Measurements from ENCODE around the gene RNF41.

Gene RNF41

GRCh38 chr12:56234746-56235436 is 13.2 kb upstream of the RNF41 start:
- no peak for DNase-seq (ENCODE audit: low read depth)
- no peak for TF ChIP-seq CTCF (IDR thresholded peaks at IDR 0.05; ENCODE audit: control insufficient read depth, extremely low read depth, insufficient read depth)
- H3K4me3 ChIP-seq (ENCODE audit: low read depth, low read length), result no peak overlapping the region

GRCh38 chr12:56231184-56231582 is 9.5 kb upstream of the RNF41 start:
- no peak overlapping the region for H3K4me3 ChIP-seq (ENCODE audit: low read depth, low read length)
- TF ChIP-seq CTCF (IDR thresholded peaks at IDR 0.05; ENCODE audit: control insufficient read depth, extremely low read depth, insufficient read depth), result no peak
- no peak for DNase-seq (ENCODE audit: low read depth)

GRCh38 chr12:56230432-56231183 is 8.9 kb upstream of the RNF41 start:
- no peak overlapping the region for H3K4me3 ChIP-seq (ENCODE audit: low read depth, low read length)
- DNase-seq (ENCODE audit: low read depth), result no peak
- TF ChIP-seq CTCF (IDR thresholded peaks at IDR 0.05; ENCODE audit: control insufficient read depth, extremely low read depth, insufficient read depth), result no peak

- no peak for TF ChIP-seq CTCF (IDR thresholded peaks at IDR 0.05; ENCODE audit: control insufficient read depth, extremely low read depth, insufficient read depth)
- no peak for DNase-seq (ENCODE audit: low read depth)
- no peak within 1 kb of the TSS for H3K4me3 ChIP-seq (ENCODE audit: low read depth, low read length)
Observed at GRCh38 chr12:56229916-56230431, 8.3 kb upstream of the RNF41 start, which contains the start of gene SLC39A5. TSS of gene SLC39A5 (plus strand) at chr12:56230051. CDS start at chr12:56231275, 1,224 bp downstream.

- DNase-seq (ENCODE audit: low read depth), result no peak
- TF ChIP-seq CTCF (IDR thresholded peaks at IDR 0.05; ENCODE audit: control insufficient read depth, extremely low read depth, insufficient read depth), result no peak
- no peak overlapping the region for H3K4me3 ChIP-seq (ENCODE audit: low read depth, low read length)
Observed at GRCh38 chr12:56229082-56229481, 7.4 kb upstream of the RNF41 start.

- TF ChIP-seq CTCF (IDR thresholded peaks at IDR 0.05; ENCODE audit: control insufficient read depth, extremely low read depth, insufficient read depth), result no peak
- no peak for DNase-seq (ENCODE audit: low read depth)
- H3K4me3 ChIP-seq (ENCODE audit: low read depth, low read length), result peak overlapping the region; percentile 75
Observed at GRCh38 chr12:56224954-56225353, 3.2 kb upstream of the RNF41 start.
